Stimulated activated CD4-positive, alpha-beta T cell treated with anti-CD3 and anti-CD28 coated beads, Interleukin-1b, Interleukin-23, amount 100 ng/mL, for 4 hours (primary cell): ENCODE data around the gene FHIT.

ENCODE experiments used
- DNase-seq, 2 donors: peaks; one replicate each; pipeline ENCODE4 v3.0.0-alpha.2; 2020; ENCODE audit warnings: low read depth in 2 of 2

FHIT gene

GRCh38 chr3:59800481-59800880, 1450.8 kb downstream of the FHIT start:
- no peak for DNase-seq

- DNase-seq, result no peak
These were observed 1452.7 kb downstream of the FHIT start for GRCh38 chr3:59798372-59799086.

GRCh38 chr3:59797533-59797932, 1453.7 kb downstream of the FHIT start:
- no peak for DNase-seq

GRCh38 chr3:59796456-59796855, 1454.8 kb downstream of the FHIT start:
- DNase-seq, result no peak

- no peak for DNase-seq
These were observed 1455.5 kb downstream of the FHIT start for GRCh38 chr3:59795756-59796155.

GRCh38 chr3:59793976-59794375, 1457.3 kb downstream of the FHIT start:
- no peak for DNase-seq

GRCh38 chr3:59791774-59792308, 1459.4 kb downstream of the FHIT start:
- DNase-seq, result no peak

- DNase-seq, result no peak
These were observed 1461.0 kb downstream of the FHIT start for GRCh38 chr3:59790241-59790640.

GRCh38 chr3:59788801-59789200, 1462.5 kb downstream of the FHIT start:
- no peak for DNase-seq

- DNase-seq, result no peak
These were observed 1463.1 kb downstream of the FHIT start for GRCh38 chr3:59788133-59788532.

- no peak for DNase-seq
These were observed 1464.9 kb downstream of the FHIT start for GRCh38 chr3:59786374-59786773.

- no peak for DNase-seq
These were observed 1467.1 kb downstream of the FHIT start for GRCh38 chr3:59784164-59784563.

- no peak for DNase-seq
These were observed 1467.7 kb downstream of the FHIT start for GRCh38 chr3:59783468-59783988.

- DNase-seq, result no peak
These were observed 1468.6 kb downstream of the FHIT start for GRCh38 chr3:59782664-59783063.

- no peak for DNase-seq
These were observed 1471.0 kb downstream of the FHIT start for GRCh38 chr3:59780209-59780608.

- DNase-seq, result no peak
These were observed 1472.0 kb downstream of the FHIT start for GRCh38 chr3:59779260-59779659.

GRCh38 chr3:59777667-59778077, 1473.6 kb downstream of the FHIT start:
- DNase-seq, result no peak

GRCh38 chr3:59777066-59777465, 1474.2 kb downstream of the FHIT start:
- no peak for DNase-seq

GRCh38 chr3:59775761-59776325, 1475.4 kb downstream of the FHIT start:
- no peak for DNase-seq

- DNase-seq, result no peak
These were observed 1476.1 kb downstream of the FHIT start for GRCh38 chr3:59775106-59775505.

GRCh38 chr3:59774634-59775033, 1476.6 kb downstream of the FHIT start:
- no peak for DNase-seq

- no peak for DNase-seq
These were observed 1477.3 kb downstream of the FHIT start for GRCh38 chr3:59774000-59774399.
